Measurements from ENCODE around the gene RXFP3. TPM values are rescaled to one million over a fixed set of nuclear protein-coding genes. Genes with fewer than 3 reads are reported as not detected.

The RXFP3 gene
- total RNA-seq, 4 donors from 2014 or later = not detected

- TF ChIP-seq CTCF (IDR thresholded peaks at IDR 0.05) = no peak
- TF ChIP-seq POLR2A (IDR thresholded peaks at IDR 0.05) = no peak
- Histone ChIP-seq H3K27ac (no peak overlapping the region), H3K27me3 (no peaks in the 10 kb centered on the region)
These were observed 976 bp downstream of the RXFP3 start for GRCh38 chr5:33937017-33937706.

GRCh38 chr5:33937707-33938506 is 1.7 kb downstream of the RXFP3 start:
- no peak for DNase-seq
- Histone ChIP-seq H3K4me3 (no peak overlapping the region), H3K27me3 (no peaks in the 10 kb centered on the region), H3K27ac (no peak overlapping the region), H3K4me1 (no peaks in the 10 kb centered on the region), H3K9me3 (no peaks in the 10 kb centered on the region), H3K36me3 (no peaks in the 10 kb centered on the region)
- TF ChIP-seq CTCF (IDR thresholded peaks at IDR 0.05) (no peak), POLR2A (IDR thresholded peaks at IDR 0.05) (no peak)

More at GRCh38 chr5:33937017-33937706, 976 bp downstream of the RXFP3 start:
- no peaks in the 10 kb centered on the region for H3K9me3 ChIP-seq
- no peak overlapping the region for H3K4me3 ChIP-seq
- H3K4me1 ChIP-seq = no peaks in the 10 kb centered on the region
- H3K36me3 ChIP-seq = no peaks in the 10 kb centered on the region
- no peak for DNase-seq

- H3K27ac ChIP-seq = no peak overlapping the region
- H3K27me3 ChIP-seq = no peaks in the 10 kb centered on the region
- H3K9me3 ChIP-seq = no peaks in the 10 kb centered on the region
- no peak for DNase-seq
- H3K36me3 ChIP-seq = no peaks in the 10 kb centered on the region
- no peaks in the 10 kb centered on the region for H3K4me1 ChIP-seq
- no peak for TF ChIP-seq CTCF (IDR thresholded peaks at IDR 0.05)
- TF ChIP-seq POLR2A (IDR thresholded peaks at IDR 0.05) = no peak
- H3K4me3 ChIP-seq = no peak overlapping the region
These were observed 2.3 kb downstream of the RXFP3 start for GRCh38 chr5:33938507-33938796.

- TF ChIP-seq CTCF (IDR thresholded peaks at IDR 0.05) = no peak
- TF ChIP-seq POLR2A (IDR thresholded peaks at IDR 0.05) = no peak
- no peaks in the 10 kb centered on the region for H3K4me1 ChIP-seq
- H3K27ac ChIP-seq = no peak overlapping the region
- no peaks in the 10 kb centered on the region for H3K36me3 ChIP-seq
- DNase-seq = no peak
- H3K4me3 ChIP-seq = no peak overlapping the region
- H3K27me3 ChIP-seq = no peaks in the 10 kb centered on the region
- no peaks in the 10 kb centered on the region for H3K9me3 ChIP-seq
These were observed 2.7 kb downstream of the RXFP3 start for GRCh38 chr5:33938881-33939280.

GRCh38 chr5:33939556-33940262 is 3.5 kb downstream of the RXFP3 start:
- no peaks in the 10 kb centered on the region for H3K27me3 ChIP-seq
- TF ChIP-seq CTCF (IDR thresholded peaks at IDR 0.05) = no peak
- no peak for TF ChIP-seq POLR2A (IDR thresholded peaks at IDR 0.05)

More at GRCh38 chr5:33939556-33940262, 3.5 kb downstream of the RXFP3 start:
- H3K4me3 ChIP-seq = no peak overlapping the region
- DNase-seq = no peak
- H3K4me1 ChIP-seq = no peaks in the 10 kb centered on the region
- H3K9me3 ChIP-seq = no peaks in the 10 kb centered on the region
- no peak overlapping the region for H3K27ac ChIP-seq
- no peaks in the 10 kb centered on the region for H3K36me3 ChIP-seq

Data from Peyer's patch (tissue), 4 donors.